ENCODE measurements around the gene TMEM238.

- no peak for TF ChIP-seq CTCF (IDR thresholded peaks at IDR 0.05)
- TF ChIP-seq POLR2AphosphoS5 (IDR thresholded peaks at IDR 0.05): no peak
- TF ChIP-seq EP300 (IDR thresholded peaks at IDR 0.05): no peak
Measured at GRCh38 chr19:55432241-55432959, 48.3 kb upstream of the TMEM238 start.

Data from sigmoid colon (tissue), 4 donors.